Measurements from ENCODE around the gene TECR. TPM values are rescaled to one million over a fixed set of nuclear protein-coding genes. Genes with fewer than 3 reads are reported as not detected.

TECR gene
- total RNA-seq, result 10 to 100 TPM; 60.3 to 63.9 TPM

DNA sequence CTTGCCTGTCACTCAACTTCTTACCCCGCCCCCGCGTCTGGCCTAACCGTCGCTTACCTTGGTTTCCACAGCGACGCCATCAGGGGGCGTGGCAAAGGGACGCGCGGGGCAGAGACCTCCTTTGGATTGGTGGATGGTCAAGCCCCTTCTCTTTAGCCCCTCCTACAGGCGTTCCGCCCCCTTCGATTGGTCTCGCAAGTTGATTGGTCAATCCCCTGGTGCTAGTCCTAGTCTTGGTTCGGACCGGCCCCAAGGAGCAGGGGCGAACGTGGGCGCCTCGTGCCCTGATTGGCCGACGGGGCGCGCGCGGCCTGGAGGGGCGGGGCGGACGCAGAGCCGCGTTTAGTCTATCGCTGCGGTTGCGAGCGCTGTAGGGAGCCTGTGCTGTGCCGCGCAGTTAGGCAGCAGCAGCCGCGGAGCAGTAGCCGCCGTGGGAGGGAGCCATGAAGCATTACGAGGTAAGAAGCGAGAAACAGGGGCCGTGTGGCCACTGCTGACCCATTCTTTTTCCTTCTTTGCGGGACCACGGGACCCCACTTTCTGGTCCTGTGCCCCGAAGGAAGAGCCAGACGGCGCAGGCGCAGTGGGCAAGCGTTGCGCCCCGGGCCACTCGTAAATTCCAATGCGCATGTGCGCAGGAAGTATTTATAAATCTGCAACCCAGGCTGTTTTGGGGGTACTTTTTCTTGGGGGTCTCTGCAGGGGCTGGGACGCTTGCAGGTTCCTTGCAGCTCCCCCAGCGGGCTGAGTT is at the start of gene TECR:
Gene TECR, plus strand, starts transcription at position 341 of the 751 bp plus-strand sequence. Its CDS starts 103 bp downstream, at position 444.
- DNase-seq (ENCODE audit: low spot score), result peak; percentile 100
- TF ChIP-seq CTCF (IDR thresholded peaks at IDR 0.05), result no peak
- H3K27me3 ChIP-seq, result no peaks in the 10 kb centered on the region
- no peaks in the 10 kb centered on the region for H3K36me3 ChIP-seq
- H3K27ac ChIP-seq, result peak within 1 kb of the TSS; percentile 91 to 95
- H3K9me3 ChIP-seq, result no peaks in the 10 kb centered on the region
- peak within 1 kb of the TSS; percentile 48 to 72 for H3K4me3 ChIP-seq
- peaks cover 0 to 25% of the 10 kb centered on the region in 2 donors for H3K4me1 ChIP-seq

GRCh38 chr19:14479975-14480699 is 49.3 kb upstream of the TECR start:
- no peaks in the 10 kb centered on the region for H3K27me3 ChIP-seq
- peak; percentile 55 to 86 for TF ChIP-seq CTCF (IDR thresholded peaks at IDR 0.05)
- H3K9me3 ChIP-seq, result no peaks in the 10 kb centered on the region
- H3K36me3 ChIP-seq, result peaks cover 34% of the 10 kb centered on the region
- no peak overlapping the region for H3K27ac ChIP-seq
- H3K4me1 ChIP-seq, result peaks cover 0 to 29% of the 10 kb centered on the region in 2 donors
- H3K4me3 ChIP-seq, result no peak overlapping the region
- DNase-seq (ENCODE audit: low spot score), result no peak

DNA sequence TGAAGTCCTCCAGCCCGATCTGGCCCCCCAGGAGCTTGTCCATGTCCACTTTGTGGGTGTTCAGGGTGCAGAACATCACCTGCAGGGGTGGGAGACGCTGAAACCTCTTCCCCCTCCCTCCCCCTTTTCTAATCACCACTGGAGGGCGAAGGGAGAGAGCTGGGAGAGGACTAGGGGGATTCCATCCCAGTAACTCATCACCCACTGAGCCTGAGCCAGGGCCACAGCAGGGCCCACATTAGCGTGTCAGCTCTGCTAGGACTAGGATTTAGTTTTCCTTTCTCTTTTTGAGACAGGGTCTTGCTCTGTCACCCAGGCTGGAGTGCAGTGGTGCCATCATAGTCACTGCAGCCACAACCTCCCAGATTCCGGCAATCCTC is 48.7 kb upstream of the TECR start:
- H3K27me3 ChIP-seq, result no peaks in the 10 kb centered on the region
- no peak overlapping the region for H3K4me3 ChIP-seq
- peaks cover 0 to 23% of the 10 kb centered on the region in 2 donors for H3K4me1 ChIP-seq
- no peak for DNase-seq (ENCODE audit: low spot score)
- H3K9me3 ChIP-seq, result no peaks in the 10 kb centered on the region
- peaks cover 34% of the 10 kb centered on the region for H3K36me3 ChIP-seq
- TF ChIP-seq CTCF (IDR thresholded peaks at IDR 0.05), result no peak
- H3K27ac ChIP-seq, result no peak overlapping the region

GRCh38 chr19:14482172-14482941 is 47.0 kb upstream of the TECR start:
- no peak for DNase-seq (ENCODE audit: low spot score)
- no peak for TF ChIP-seq CTCF (IDR thresholded peaks at IDR 0.05)
- peaks cover 32% of the 10 kb centered on the region for H3K36me3 ChIP-seq

DNA sequence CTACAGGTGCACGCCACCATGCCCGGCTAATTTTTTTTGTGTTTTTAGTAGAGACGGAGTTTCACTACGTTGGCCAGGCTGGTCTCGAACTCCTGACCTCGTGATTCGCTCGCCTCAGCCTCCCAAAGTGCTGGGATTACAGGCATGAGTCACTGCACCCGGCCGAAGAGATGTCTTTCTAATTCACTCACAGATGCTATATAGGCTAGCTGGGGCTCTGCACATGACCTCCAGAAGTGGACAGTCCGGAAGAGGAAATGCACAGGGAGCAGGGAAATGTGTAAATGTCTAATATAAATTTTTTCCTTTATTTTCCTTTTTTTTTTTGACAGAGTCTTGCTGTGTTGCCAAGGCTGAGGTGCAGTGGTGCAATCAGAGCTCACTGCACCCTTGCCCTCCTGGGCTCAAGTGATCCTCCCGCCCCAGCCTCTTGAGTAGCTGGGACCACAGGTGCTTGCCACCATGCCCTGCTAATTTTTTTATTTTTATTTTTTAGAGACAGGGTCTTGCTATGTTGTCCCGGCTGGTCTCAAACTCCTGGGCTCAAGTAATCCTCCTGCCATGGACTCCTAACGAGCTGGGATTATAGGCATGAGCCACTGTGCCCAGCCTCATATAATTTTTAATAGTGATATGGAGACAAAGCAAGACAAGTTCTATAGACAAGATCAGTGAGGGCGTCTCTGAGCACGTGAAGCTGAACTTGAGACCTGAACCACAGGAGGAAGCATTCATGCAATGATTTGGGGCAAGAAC is 41.8 kb upstream of the TECR start:
- Histone ChIP-seq H3K9me3 (no peaks in the 10 kb centered on the region), H3K4me3 (no peak overlapping the region), H3K4me1 (no peaks in the 10 kb centered on the region), H3K27me3 (no peaks in the 10 kb centered on the region), H3K27ac (no peak overlapping the region), H3K36me3 (peaks cover 15% of the 10 kb centered on the region)
- TF ChIP-seq CTCF (IDR thresholded peaks at IDR 0.05), result no peak
- no peak for DNase-seq (ENCODE audit: low spot score)

More at GRCh38 chr19:14482172-14482941, 47.0 kb upstream of the TECR start:
- Histone ChIP-seq H3K27me3 (no peaks in the 10 kb centered on the region), H3K27ac (no peak overlapping the region), H3K9me3 (no peaks in the 10 kb centered on the region), H3K4me3 (no peak overlapping the region), H3K4me1 (peaks cover 0 to 9% of the 10 kb centered on the region in 2 donors)

Data from right atrium auricular region (tissue), 2 donors.